Kidney epithelial cell (primary cell): ENCODE results near the gene UBASH3A. TPM values are rescaled to one million over a fixed set of nuclear protein-coding genes. Genes with fewer than 3 reads are reported as not detected.

Source experiments
- DNase-seq: peaks from one replicate; pipeline ENCODE4 v3.0.0-alpha.2; 2010; ENCODE audit warnings: low read depth
- H3K27me3 ChIP-seq: 2 replicates; pipeline ENCODE4 v1.6.0; 2011; ENCODE audit warnings: low read length; ENCODE audit not compliant: control insufficient read depth, insufficient read depth
- H3K36me3 ChIP-seq: 2 replicates; pipeline ENCODE4 v1.5.1; 2011; ENCODE audit warnings: low read length; ENCODE audit not compliant: control insufficient read depth, insufficient read depth
- H3K4me3 ChIP-seq: 2 replicates; pipeline ENCODE4 v1.5.1; 2011; ENCODE audit warnings: low read depth, mild to moderate bottlenecking, control low read depth, low read length
- CTCF ChIP-seq: IDR thresholded peaks from 2 replicates; pipeline ENCODE4 v1.5.1; 2011; ENCODE audit warnings: mild to moderate bottlenecking, moderate library complexity, low read length, control low read depth, inconsistent platforms; ENCODE audit not compliant: insufficient read depth, poor library complexity, severe bottlenecking
- total RNA-seq: library from RNA; depleted of rRNA; stranded (reverse); fragments of >200 nt; gene quantifications from 2 replicates; pipeline ENCODE4 v1.2.3, GENCODE V29; 2015

Gene UBASH3A
- total RNA-seq, 1 donor from 2014 or later = not detected

DNA sequence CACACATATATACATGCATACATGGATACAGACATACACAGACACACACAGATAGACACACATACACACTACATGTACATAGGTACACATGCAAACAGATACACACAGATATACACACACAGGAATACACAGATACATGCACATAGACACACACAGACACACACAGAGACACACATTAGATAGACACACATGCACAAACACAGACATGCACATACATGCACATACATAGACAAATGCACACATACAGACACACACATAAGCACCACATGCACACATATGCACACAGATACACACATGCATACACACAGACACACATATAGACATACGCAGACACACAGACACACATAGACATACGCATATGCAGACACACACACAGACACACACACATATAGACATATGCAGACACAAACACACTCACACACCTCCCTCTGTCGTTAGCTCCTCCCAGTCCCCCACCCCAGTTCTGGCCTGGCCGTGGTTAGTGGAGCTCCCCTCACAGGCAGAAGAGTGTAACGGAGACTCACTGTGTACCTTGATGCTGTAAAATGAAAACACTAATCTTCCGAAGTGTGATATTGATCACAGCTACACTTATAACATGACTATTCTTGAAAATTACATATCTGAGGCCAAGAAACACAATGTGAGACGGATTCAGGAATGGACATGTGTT, 7.6 kb downstream of the UBASH3A start:
- no peaks in the 10 kb centered on the region for H3K36me3 ChIP-seq
- no peak for DNase-seq
- no peak for TF ChIP-seq CTCF
- H3K4me3 ChIP-seq = no peak overlapping the region
- no peaks in the 10 kb centered on the region for H3K27me3 ChIP-seq

DNA sequence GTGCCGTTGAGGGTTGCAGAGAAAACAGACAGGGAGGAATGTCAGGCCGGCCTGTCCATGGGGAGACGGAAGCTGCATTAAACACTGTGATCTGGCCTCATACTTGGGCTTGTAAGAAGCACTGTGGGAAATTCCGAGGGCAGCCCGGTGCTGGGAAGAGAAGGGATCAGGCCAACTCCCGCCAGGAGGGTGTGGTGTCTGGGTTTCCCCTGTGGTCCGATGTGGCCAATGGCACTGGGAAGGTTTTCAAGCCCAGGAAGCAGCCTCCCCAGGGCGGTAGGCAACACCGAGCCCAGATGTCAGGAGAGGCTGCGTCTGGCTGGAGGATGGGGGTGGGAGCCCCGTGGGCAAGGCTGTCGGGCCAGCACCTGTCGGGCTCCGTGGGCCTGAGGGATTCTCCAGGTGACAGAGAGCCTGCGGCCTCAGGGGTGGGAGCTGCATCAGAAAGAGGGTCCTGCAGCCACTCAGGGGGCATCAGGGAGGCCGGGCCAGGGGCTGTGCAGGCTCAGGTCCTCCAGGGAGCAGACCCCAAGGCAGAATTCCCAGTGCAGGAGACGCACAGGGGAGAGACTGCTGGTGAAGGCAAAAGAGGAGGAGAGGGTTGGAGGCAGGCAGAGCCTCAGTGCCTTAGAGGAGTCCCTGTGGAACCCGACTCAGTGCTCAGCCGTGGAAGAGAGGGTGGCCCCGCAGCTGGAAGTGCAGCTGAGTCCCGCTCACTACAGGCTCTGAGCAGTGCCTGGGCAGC, 8.4 kb downstream of the UBASH3A start:
- Histone ChIP-seq H3K36me3 (no peaks in the 10 kb centered on the region), H3K27me3 (no peaks in the 10 kb centered on the region), H3K4me3 (no peak overlapping the region)
- no peak for TF ChIP-seq CTCF
- DNase-seq = no peak

- Histone ChIP-seq H3K27me3 (no peaks in the 10 kb centered on the region), H3K4me3 (no peak overlapping the region), H3K36me3 (no peaks in the 10 kb centered on the region)
- DNase-seq = no peak
- TF ChIP-seq CTCF = no peak
These were observed 8.9 kb downstream of the UBASH3A start for GRCh38 chr21:42412636-42412933.

GRCh38 chr21:42413093-42413492, 9.4 kb downstream of the UBASH3A start:
- TF ChIP-seq CTCF = no peak
- Histone ChIP-seq H3K27me3 (no peaks in the 10 kb centered on the region), H3K36me3 (no peaks in the 10 kb centered on the region), H3K4me3 (no peak overlapping the region)
- DNase-seq = no peak

DNA sequence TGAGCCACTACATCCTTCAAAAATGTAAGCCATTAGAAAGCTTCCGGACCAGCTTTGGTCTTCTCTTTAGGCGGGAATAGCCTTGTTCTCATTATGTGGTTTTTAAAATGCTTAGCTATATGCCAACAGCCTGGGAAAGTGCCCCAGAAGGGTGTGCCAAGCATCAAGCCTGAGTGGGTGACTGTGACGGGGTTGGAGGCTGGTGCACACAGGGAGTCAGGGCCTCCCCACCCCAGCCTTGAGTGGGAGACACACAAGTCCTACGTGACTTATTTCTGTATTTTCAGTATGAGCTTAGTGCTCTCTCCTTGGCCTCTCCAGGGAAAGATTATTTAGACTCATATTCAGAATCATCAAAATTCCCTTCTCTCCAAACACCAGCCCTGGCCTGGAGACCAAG, 9.8 kb downstream of the UBASH3A start:
- Histone ChIP-seq H3K36me3 (no peaks in the 10 kb centered on the region), H3K27me3 (no peaks in the 10 kb centered on the region), H3K4me3 (no peak overlapping the region)
- DNase-seq = no peak
- TF ChIP-seq CTCF = no peak

- TF ChIP-seq CTCF = no peak
These were observed 10.4 kb downstream of the UBASH3A start for GRCh38 chr21:42414066-42414465.

More at GRCh38 chr21:42414066-42414465, 10.4 kb downstream of the UBASH3A start:
- Histone ChIP-seq H3K4me3 (no peak overlapping the region), H3K36me3 (no peaks in the 10 kb centered on the region), H3K27me3 (no peaks in the 10 kb centered on the region)
- no peak for DNase-seq
